GM12878 (cell line): ENCODE results near the gene NELFB. TPM values are rescaled to one million over a fixed set of nuclear protein-coding genes. Genes with fewer than 3 reads are reported as not detected.

ENCODE experiments used
- EED ChIP-seq: sonication (generic); IDR thresholded peaks from 2 replicates; pipeline ENCODE4 v1.6.1; 2016; ENCODE audit warnings: antibody characterized with exemption, low read depth
- HCFC1 ChIP-seq: fragments of 150-350 bp; IDR thresholded peaks from 2 replicates; pipeline ENCODE4 v1.6.1; 2014; ENCODE audit warnings: low read length
- IKZF2 ChIP-seq, 2 experiments: fragments of 450-650 bp; IDR thresholded peaks; 2 replicates each; pipeline ENCODE4 v1.6.1; 2017; ENCODE audit warnings: mild to moderate bottlenecking in 2 of 2, moderate library complexity in 2 of 2
- KDM1A ChIP-seq: fragments of 200-600 bp; sonication (generic); IDR thresholded peaks from 2 replicates; pipeline ENCODE4 v1.6.1; 2016; ENCODE audit warnings: borderline replicate concordance
- NR2C2 ChIP-seq: IDR thresholded peaks from 2 replicates; pipeline ENCODE4 v1.6.1; 2011; ENCODE audit warnings: borderline replicate concordance, low read depth; ENCODE audit not compliant: control insufficient read depth, insufficient read length
- RAD21 ChIP-seq: IDR thresholded peaks from 2 replicates; pipeline ENCODE4 v1.6.1; 2011; ENCODE audit warnings: mild to moderate bottlenecking, low read depth, low read length, moderate library complexity; ENCODE audit not compliant: insufficient read depth
- SMAD5 ChIP-seq: IDR thresholded peaks from 2 replicates; pipeline ENCODE4 v1.6.1; 2016; ENCODE audit warnings: antibody characterized with exemption, low read depth
- SMC3 ChIP-seq: IDR thresholded peaks from 2 replicates; pipeline ENCODE4 v1.6.1; 2011; ENCODE audit warnings: low read length, improper control_type of control experiment, borderline replicate concordance
- polyA plus RNA-seq, 11 experiments: library from polyadenylated mRNA; depleted of rRNA in 4 of 11; unstranded in 6 of 11; stranded (reverse) in 5 of 11; fragments of >200 nt; fragmentation: Nextera tagmentation in 4 of 11; fragmentation: Illumina TruSeq in 1 of 11; extraction: Ambion mirVana in 4 of 11; extraction: Trizol in 1 of 11; gene quantifications; 1 replicate in 1 of 11; 2 replicates in 10 of 11; pipeline versions ENCODE4 v1.2.1 to v1.2.3, GENCODE V29; 2011 to 2016; ENCODE audit warnings: inconsistent platforms in 2 of 11, missing spikeins in 2 of 11, low read depth in 1 of 11
- total RNA-seq, 4 experiments: library from RNA; depleted of rRNA in 3 of 4; stranded (reverse); fragments of >200 nt in 3 of 4; fragmentation: Illumina TruSeq in 1 of 4; extraction: Trizol in 1 of 4; gene quantifications; 2 replicates each; pipeline versions ENCODE4 v1.2.1 to v1.2.3, GENCODE V29; 2013 to 2021
- TF ChIP-seq, protein P1 (sequence below): IDR thresholded peaks from 2 replicates; pipeline ENCODE4 v1.6.1; 2011; ENCODE audit warnings: low read depth, mild to moderate bottlenecking, low read length, moderate library complexity, borderline replicate concordance; ENCODE audit errors: extremely low read depth
- TF ChIP-seq, protein P2 (sequence below): IDR thresholded peaks from 2 replicates; pipeline ENCODE4 v1.6.1; 2011; ENCODE audit warnings: borderline replicate concordance, low read depth, mild to moderate bottlenecking, moderate library complexity, low read length; ENCODE audit not compliant: insufficient read depth, poor library complexity, severe bottlenecking
- TF ChIP-seq, protein P3 (sequence below): fragments of 450-650 bp; IDR thresholded peaks from 2 replicates; pipeline ENCODE4 v1.6.1; 2014; ENCODE audit warnings: mild to moderate bottlenecking
- TF ChIP-seq, protein P4 (sequence below): fragments of 450-650 bp; IDR thresholded peaks from 2 replicates; pipeline ENCODE4 v1.6.1; 2016; ENCODE audit warnings: mild to moderate bottlenecking
- TF ChIP-seq, protein P5 (sequence below): IDR thresholded peaks from 2 replicates; pipeline ENCODE4 v1.6.1; 2012; ENCODE audit warnings: low read length, inconsistent platforms
- TF ChIP-seq, protein P6 (sequence below): fragments of 450-650 bp; IDR thresholded peaks from 2 replicates; pipeline ENCODE4 v1.6.1; 2017; ENCODE audit warnings: mild to moderate bottlenecking, low read depth, inconsistent platforms; ENCODE audit not compliant: poor library complexity, severe bottlenecking
- TF ChIP-seq, protein P7 (sequence below): fragments of 450-650 bp; IDR thresholded peaks from 2 replicates; pipeline ENCODE4 v1.6.1; 2016; ENCODE audit warnings: mild to moderate bottlenecking, moderate library complexity, borderline replicate concordance
- TF ChIP-seq, protein P8 (sequence below): IDR thresholded peaks from 2 replicates; pipeline ENCODE4 v1.6.1; 2012; ENCODE audit warnings: low read depth, low read length, improper control_type of control experiment

NELFB gene
- total and polyA plus RNA-seq, 10 of the 15 experiments (the other 5 are each of a cell fraction or from before 2014, with no cell fraction given), result 0.19 to 63.4 (median 30.9) TPM

DNA sequence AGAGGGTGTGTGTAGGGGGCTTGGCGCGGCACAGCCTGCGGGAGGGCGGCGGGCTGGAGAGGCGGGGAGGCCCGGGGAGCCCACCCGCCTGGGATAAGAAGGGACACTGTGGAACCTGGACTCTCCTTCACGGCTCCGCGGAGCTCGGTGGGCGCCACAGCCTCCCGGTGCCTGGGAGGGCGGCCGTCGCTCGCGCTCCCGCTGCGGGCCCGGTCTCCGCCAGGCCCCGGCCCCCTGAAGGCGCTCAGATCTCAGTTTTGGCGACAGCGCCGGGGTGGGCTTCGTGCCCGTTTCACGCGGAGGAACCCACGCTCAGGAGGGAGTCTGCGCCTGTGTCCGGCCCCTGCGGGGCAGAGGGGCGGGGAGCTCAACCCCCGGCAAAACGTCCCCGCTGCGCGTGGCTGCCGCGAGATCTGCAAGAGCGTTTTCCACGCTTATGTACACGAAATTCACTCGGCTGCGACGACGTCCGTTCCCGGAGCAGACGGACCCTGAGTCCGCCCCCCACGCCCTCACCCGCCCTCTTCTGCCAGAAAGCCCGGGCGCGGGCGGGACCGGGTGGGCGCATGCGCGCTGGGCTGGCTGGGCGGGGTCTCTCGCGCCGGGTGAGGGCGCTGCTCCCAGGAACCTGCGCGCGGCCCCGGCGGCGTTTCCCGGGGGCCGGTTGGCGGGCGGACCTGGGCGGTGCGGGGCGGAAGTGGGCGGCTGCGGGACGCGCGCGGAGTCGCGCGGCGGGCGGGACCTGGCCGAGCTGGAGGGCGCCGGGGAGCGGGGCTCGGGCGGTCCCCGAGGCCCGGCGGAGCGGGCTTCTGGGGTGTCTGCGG, at the start of gene NELFB (continued):
- TF ChIP-seq, protein P1, sequence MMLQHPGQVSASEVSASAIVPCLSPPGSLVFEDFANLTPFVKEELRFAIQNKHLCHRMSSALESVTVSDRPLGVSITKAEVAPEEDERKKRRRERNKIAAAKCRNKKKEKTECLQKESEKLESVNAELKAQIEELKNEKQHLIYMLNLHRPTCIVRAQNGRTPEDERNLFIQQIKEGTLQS, result no peak
- TF ChIP-seq, protein P2, sequence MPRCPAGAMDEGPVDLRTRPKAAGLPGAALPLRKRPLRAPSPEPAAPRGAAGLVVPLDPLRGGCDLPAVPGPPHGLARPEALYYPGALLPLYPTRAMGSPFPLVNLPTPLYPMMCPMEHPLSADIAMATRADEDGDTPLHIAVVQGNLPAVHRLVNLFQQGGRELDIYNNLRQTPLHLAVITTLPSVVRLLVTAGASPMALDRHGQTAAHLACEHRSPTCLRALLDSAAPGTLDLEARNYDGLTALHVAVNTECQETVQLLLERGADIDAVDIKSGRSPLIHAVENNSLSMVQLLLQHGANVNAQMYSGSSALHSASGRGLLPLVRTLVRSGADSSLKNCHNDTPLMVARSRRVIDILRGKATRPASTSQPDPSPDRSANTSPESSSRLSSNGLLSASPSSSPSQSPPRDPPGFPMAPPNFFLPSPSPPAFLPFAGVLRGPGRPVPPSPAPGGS, result peak; percentile 40
- TF ChIP-seq, protein P3, sequence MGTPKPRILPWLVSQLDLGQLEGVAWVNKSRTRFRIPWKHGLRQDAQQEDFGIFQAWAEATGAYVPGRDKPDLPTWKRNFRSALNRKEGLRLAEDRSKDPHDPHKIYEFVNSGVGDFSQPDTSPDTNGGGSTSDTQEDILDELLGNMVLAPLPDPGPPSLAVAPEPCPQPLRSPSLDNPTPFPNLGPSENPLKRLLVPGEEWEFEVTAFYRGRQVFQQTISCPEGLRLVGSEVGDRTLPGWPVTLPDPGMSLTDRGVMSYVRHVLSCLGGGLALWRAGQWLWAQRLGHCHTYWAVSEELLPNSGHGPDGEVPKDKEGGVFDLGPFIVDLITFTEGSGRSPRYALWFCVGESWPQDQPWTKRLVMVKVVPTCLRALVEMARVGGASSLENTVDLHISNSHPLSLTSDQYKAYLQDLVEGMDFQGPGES, result peak; percentile 55; the same call in 1 of the 2 replicates
- TF ChIP-seq IKZF2 (IDR thresholded peaks at IDR 0.05), result no peak
- TF ChIP-seq NR2C2, result no peak
- TF ChIP-seq KDM1A, result no peak
- TF ChIP-seq, protein P4, sequence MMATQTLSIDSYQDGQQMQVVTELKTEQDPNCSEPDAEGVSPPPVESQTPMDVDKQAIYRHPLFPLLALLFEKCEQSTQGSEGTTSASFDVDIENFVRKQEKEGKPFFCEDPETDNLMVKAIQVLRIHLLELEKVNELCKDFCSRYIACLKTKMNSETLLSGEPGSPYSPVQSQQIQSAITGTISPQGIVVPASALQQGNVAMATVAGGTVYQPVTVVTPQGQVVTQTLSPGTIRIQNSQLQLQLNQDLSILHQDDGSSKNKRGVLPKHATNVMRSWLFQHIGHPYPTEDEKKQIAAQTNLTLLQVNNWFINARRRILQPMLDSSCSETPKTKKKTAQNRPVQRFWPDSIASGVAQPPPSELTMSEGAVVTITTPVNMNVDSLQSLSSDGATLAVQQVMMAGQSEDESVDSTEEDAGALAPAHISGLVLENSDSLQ, result peak; percentile 39
- TF ChIP-seq SMAD5, result no peak
- no peak for TF ChIP-seq EED
- TF ChIP-seq HCFC1, result peak; percentile 90
- no peak for TF ChIP-seq SMC3
- TF ChIP-seq, protein P5, sequence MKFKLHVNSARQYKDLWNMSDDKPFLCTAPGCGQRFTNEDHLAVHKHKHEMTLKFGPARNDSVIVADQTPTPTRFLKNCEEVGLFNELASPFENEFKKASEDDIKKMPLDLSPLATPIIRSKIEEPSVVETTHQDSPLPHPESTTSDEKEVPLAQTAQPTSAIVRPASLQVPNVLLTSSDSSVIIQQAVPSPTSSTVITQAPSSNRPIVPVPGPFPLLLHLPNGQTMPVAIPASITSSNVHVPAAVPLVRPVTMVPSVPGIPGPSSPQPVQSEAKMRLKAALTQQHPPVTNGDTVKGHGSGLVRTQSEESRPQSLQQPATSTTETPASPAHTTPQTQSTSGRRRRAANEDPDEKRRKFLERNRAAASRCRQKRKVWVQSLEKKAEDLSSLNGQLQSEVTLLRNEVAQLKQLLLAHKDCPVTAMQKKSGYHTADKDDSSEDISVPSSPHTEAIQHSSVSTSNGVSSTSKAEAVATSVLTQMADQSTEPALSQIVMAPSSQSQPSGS, result no peak
- TF ChIP-seq, protein P6, sequence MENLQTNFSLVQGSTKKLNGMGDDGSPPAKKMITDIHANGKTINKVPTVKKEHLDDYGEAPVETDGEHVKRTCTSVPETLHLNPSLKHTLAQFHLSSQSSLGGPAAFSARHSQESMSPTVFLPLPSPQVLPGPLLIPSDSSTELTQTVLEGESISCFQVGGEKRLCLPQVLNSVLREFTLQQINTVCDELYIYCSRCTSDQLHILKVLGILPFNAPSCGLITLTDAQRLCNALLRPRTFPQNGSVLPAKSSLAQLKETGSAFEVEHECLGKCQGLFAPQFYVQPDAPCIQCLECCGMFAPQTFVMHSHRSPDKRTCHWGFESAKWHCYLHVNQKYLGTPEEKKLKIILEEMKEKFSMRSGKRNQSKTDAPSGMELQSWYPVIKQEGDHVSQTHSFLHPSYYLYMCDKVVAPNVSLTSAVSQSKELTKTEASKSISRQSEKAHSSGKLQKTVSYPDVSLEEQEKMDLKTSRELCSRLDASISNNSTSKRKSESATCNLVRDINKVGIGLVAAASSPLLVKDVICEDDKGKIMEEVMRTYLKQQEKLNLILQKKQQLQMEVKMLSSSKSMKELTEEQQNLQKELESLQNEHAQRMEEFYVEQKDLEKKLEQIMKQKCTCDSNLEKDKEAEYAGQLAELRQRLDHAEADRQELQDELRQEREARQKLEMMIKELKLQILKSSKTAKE, result no peak
- TF ChIP-seq, protein P7, sequence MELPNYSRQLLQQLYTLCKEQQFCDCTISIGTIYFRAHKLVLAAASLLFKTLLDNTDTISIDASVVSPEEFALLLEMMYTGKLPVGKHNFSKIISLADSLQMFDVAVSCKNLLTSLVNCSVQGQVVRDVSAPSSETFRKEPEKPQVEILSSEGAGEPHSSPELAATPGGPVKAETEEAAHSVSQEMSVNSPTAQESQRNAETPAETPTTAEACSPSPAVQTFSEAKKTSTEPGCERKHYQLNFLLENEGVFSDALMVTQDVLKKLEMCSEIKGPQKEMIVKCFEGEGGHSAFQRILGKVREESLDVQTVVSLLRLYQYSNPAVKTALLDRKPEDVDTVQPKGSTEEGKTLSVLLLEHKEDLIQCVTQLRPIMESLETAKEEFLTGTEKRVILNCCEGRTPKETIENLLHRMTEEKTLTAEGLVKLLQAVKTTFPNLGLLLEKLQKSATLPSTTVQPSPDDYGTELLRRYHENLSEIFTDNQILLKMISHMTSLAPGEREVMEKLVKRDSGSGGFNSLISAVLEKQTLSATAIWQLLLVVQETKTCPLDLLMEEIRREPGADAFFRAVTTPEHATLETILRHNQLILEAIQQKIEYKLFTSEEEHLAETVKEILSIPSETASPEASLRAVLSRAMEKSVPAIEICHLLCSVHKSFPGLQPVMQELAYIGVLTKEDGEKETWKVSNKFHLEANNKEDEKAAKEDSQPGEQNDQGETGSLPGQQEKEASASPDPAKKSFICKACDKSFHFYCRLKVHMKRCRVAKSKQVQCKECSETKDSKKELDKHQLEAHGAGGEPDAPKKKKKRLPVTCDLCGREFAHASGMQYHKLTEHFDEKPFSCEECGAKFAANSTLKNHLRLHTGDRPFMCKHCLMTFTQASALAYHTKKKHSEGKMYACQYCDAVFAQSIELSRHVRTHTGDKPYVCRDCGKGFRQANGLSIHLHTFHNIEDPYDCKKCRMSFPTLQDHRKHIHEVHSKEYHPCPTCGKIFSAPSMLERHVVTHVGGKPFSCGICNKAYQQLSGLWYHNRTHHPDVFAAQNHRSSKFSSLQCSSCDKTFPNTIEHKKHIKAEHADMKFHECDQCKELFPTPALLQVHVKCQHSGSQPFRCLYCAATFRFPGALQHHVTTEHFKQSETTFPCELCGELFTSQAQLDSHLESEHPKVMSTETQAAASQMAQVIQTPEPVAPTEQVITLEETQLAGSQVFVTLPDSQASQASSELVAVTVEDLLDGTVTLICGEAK, result no peak
- TF ChIP-seq, protein P8, sequence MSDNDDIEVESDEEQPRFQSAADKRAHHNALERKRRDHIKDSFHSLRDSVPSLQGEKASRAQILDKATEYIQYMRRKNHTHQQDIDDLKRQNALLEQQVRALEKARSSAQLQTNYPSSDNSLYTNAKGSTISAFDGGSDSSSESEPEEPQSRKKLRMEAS, result peak; percentile 71
- TF ChIP-seq RAD21, result no peak
